ENCODE measurements around the gene TINAG.

Gene TINAG

DNA sequence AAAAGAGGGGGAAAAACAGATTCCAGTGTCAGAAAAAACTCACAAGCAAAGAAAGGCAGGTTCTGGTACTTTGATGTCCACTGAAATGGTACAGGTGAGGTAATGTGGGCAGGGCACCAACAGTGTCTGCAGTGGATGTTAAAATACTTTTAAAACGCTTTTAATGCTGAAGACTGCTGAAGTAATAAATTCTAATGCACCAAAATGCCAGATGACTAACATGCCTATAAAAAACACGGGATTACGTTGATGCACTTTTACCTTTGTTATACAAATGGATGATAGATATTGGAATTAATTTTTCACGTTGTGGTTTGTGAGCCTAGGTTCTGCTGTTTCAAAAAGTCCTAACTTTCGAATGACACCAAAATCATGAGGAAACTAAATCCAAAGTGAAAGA lies 83.3 kb downstream of the TINAG start (continued):
- TF ChIP-seq, protein P1, sequence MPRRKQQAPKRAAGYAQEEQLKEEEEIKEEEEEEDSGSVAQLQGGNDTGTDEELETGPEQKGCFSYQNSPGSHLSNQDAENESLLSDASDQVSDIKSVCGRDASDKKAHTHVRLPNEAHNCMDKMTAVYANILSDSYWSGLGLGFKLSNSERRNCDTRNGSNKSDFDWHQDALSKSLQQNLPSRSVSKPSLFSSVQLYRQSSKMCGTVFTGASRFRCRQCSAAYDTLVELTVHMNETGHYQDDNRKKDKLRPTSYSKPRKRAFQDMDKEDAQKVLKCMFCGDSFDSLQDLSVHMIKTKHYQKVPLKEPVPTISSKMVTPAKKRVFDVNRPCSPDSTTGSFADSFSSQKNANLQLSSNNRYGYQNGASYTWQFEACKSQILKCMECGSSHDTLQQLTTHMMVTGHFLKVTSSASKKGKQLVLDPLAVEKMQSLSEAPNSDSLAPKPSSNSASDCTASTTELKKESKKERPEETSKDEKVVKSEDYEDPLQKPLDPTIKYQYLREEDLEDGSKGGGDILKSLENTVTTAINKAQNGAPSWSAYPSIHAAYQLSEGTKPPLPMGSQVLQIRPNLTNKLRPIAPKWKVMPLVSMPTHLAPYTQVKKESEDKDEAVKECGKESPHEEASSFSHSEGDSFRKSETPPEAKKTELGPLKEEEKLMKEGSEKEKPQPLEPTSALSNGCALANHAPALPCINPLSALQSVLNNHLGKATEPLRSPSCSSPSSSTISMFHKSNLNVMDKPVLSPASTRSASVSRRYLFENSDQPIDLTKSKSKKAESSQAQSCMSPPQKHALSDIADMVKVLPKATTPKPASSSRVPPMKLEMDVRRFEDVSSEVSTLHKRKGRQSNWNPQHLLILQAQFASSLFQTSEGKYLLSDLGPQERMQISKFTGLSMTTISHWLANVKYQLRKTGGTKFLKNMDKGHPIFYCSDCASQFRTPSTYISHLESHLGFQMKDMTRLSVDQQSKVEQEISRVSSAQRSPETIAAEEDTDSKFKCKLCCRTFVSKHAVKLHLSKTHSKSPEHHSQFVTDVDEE (CRISPR knock-in tag; IDR thresholded peaks at IDR 0.05): no peak
- TF ChIP-seq, protein P2, sequence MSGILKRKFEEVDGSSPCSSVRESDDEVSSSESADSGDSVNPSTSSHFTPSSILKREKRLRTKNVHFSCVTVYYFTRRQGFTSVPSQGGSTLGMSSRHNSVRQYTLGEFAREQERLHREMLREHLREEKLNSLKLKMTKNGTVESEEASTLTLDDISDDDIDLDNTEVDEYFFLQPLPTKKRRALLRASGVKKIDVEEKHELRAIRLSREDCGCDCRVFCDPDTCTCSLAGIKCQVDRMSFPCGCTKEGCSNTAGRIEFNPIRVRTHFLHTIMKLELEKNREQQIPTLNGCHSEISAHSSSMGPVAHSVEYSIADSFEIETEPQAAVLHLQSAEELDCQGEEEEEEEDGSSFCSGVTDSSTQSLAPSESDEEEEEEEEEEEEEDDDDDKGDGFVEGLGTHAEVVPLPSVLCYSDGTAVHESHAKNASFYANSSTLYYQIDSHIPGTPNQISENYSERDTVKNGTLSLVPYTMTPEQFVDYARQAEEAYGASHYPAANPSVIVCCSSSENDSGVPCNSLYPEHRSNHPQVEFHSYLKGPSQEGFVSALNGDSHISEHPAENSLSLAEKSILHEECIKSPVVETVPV (CRISPR knock-in tag; IDR thresholded peaks at IDR 0.05): no peak
- TF ChIP-seq ISL1 (CRISPR knock-in tag; IDR thresholded peaks at IDR 0.05) (no peak), ZC3H10 (CRISPR knock-in tag; IDR thresholded peaks at IDR 0.05) (no peak), ZNF565 (CRISPR knock-in tag; conservative IDR thresholded peaks at IDR 0.05; ENCODE audit: low read depth) (no peak)
- TF ChIP-seq, protein P3, sequence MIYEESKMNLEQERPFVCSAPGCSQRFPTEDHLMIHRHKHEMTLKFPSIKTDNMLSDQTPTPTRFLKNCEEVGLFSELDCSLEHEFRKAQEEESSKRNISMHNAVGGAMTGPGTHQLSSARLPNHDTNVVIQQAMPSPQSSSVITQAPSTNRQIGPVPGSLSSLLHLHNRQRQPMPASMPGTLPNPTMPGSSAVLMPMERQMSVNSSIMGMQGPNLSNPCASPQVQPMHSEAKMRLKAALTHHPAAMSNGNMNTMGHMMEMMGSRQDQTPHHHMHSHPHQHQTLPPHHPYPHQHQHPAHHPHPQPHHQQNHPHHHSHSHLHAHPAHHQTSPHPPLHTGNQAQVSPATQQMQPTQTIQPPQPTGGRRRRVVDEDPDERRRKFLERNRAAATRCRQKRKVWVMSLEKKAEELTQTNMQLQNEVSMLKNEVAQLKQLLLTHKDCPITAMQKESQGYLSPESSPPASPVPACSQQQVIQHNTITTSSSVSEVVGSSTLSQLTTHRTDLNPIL (CRISPR knock-in tag; IDR thresholded peaks at IDR 0.05; ENCODE audit: low read depth): no peak

DNA sequence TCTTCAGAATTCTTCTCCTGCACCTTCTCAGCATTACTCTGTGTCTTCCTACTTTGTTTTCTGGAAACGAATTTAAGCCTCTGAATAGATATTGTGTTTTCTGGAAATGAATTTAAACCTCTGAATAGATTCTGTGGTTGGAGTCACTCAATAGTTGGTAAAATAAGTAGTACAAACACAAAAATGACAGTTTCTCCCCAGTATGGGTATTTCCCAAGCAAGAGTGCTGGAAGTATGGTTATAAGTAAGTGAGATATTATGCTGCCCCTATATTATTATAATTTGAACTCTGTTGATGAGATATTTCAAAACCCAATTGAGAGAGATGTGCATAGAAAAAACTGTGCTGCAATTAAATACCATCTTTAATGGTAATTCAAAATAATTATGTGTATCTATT lies 94.9 kb downstream of the TINAG start:
- ATAC-seq: no peak
- TF ChIP-seq TOX (CRISPR knock-in tag; IDR thresholded peaks at IDR 0.05; ENCODE audit: borderline replicate concordance): no peak
- no peak for TF ChIP-seq ARNTL (CRISPR knock-in tag; IDR thresholded peaks at IDR 0.05; ENCODE audit: borderline replicate concordance, low read depth)
- no peak for TF ChIP-seq ZC3H10 (CRISPR knock-in tag; IDR thresholded peaks at IDR 0.05)
- no peak for TF ChIP-seq ZFP3 (CRISPR knock-in tag; IDR thresholded peaks at IDR 0.05)

DNA sequence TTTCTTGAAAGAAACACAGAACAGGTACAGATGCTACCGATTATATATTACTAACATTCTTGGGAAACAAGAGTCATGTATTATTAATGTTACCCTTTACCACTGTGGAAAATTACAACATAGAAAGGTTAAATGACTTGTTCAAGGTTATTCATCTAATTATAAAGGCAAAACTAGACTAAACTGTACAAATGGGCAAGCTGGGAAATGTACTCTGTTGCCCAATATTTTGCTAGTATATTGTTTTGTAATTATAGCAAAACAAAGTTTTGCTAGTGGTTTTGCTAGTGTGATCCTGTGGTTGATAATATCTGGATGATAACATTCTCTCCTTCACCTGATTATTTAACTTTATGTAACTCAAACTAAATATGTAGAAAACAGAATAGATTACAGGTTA lies 96.5 kb downstream of the TINAG start:
- ATAC-seq: no peak
- TF ChIP-seq ARNTL (CRISPR knock-in tag; IDR thresholded peaks at IDR 0.05; ENCODE audit: borderline replicate concordance, low read depth) (no peak), ZFP30 (CRISPR knock-in tag; IDR thresholded peaks at IDR 0.05) (no peak), ESRRG (CRISPR knock-in tag; IDR thresholded peaks at IDR 0.05) (no peak), OSR1 (CRISPR knock-in tag; IDR thresholded peaks at IDR 0.05) (no peak), CSDC2 (CRISPR knock-in tag; IDR thresholded peaks at IDR 0.05) (no peak), SNAI2 (CRISPR knock-in tag; IDR thresholded peaks at IDR 0.05) (no peak), PPARA (CRISPR knock-in tag; IDR thresholded peaks at IDR 0.05; ENCODE audit: borderline replicate concordance) (no peak), TOX (CRISPR knock-in tag; IDR thresholded peaks at IDR 0.05; ENCODE audit: borderline replicate concordance) (no peak), ISL1 (CRISPR knock-in tag; IDR thresholded peaks at IDR 0.05) (no peak), ZC3H10 (CRISPR knock-in tag; IDR thresholded peaks at IDR 0.05) (no peak), ZNF565 (CRISPR knock-in tag; conservative IDR thresholded peaks at IDR 0.05; ENCODE audit: low read depth) (no peak), ZNF70 (CRISPR knock-in tag; IDR thresholded peaks at IDR 0.05) (no peak), GLIS3 (CRISPR knock-in tag; IDR thresholded peaks at IDR 0.05) (no peak), BACH2 (CRISPR knock-in tag; IDR thresholded peaks at IDR 0.05; ENCODE audit: borderline replicate concordance) (no peak)
- TF ChIP-seq, protein P1 (CRISPR knock-in tag; IDR thresholded peaks at IDR 0.05): no peak
- TF ChIP-seq, protein P4, sequence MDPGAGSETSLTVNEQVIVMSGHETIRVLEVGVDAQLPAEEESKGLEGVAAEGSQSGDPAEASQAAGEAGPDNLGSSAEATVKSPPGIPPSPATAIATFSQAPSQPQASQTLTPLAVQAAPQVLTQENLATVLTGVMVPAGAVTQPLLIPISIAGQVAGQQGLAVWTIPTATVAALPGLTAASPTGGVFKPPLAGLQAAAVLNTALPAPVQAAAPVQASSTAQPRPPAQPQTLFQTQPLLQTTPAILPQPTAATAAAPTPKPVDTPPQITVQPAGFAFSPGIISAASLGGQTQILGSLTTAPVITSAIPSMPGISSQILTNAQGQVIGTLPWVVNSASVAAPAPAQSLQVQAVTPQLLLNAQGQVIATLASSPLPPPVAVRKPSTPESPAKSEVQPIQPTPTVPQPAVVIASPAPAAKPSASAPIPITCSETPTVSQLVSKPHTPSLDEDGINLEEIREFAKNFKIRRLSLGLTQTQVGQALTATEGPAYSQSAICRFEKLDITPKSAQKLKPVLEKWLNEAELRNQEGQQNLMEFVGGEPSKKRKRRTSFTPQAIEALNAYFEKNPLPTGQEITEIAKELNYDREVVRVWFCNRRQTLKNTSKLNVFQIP (CRISPR knock-in tag; IDR thresholded peaks at IDR 0.05; ENCODE audit: borderline replicate concordance, low read depth): no peak
- TF ChIP-seq, protein P5, sequence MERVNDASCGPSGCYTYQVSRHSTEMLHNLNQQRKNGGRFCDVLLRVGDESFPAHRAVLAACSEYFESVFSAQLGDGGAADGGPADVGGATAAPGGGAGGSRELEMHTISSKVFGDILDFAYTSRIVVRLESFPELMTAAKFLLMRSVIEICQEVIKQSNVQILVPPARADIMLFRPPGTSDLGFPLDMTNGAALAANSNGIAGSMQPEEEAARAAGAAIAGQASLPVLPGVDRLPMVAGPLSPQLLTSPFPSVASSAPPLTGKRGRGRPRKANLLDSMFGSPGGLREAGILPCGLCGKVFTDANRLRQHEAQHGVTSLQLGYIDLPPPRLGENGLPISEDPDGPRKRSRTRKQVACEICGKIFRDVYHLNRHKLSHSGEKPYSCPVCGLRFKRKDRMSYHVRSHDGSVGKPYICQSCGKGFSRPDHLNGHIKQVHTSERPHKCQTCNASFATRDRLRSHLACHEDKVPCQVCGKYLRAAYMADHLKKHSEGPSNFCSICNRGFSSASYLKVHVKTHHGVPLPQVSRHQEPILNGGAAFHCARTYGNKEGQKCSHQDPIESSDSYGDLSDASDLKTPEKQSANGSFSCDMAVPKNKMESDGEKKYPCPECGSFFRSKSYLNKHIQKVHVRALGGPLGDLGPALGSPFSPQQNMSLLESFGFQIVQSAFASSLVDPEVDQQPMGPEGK (CRISPR knock-in tag; IDR thresholded peaks at IDR 0.05; ENCODE audit: borderline replicate concordance): no peak
- TF ChIP-seq, protein P3 (CRISPR knock-in tag; IDR thresholded peaks at IDR 0.05; ENCODE audit: low read depth): no peak
- TF ChIP-seq, protein P2 (CRISPR knock-in tag; IDR thresholded peaks at IDR 0.05): no peak

Data from SK-N-SH treated with all-trans-retinoic acid at 6 μM for 48 hours (cell line).